Mammary microvascular endothelial cell (primary cell): ENCODE measurements around the gene TCEANC2. TPM values are rescaled to one million over a fixed set of nuclear protein-coding genes. Genes with fewer than 3 reads are reported as not detected.

Experiments used
- total RNA-seq: library from RNA; depleted of rRNA; stranded (reverse); fragments of >200 nt; gene quantifications from 2 replicates; pipeline ENCODE4 v1.2.3, GENCODE V29; 2015

Gene TCEANC2
- 2.3 and 3.1 TPM in 2 replicates for total RNA-seq

DNA sequence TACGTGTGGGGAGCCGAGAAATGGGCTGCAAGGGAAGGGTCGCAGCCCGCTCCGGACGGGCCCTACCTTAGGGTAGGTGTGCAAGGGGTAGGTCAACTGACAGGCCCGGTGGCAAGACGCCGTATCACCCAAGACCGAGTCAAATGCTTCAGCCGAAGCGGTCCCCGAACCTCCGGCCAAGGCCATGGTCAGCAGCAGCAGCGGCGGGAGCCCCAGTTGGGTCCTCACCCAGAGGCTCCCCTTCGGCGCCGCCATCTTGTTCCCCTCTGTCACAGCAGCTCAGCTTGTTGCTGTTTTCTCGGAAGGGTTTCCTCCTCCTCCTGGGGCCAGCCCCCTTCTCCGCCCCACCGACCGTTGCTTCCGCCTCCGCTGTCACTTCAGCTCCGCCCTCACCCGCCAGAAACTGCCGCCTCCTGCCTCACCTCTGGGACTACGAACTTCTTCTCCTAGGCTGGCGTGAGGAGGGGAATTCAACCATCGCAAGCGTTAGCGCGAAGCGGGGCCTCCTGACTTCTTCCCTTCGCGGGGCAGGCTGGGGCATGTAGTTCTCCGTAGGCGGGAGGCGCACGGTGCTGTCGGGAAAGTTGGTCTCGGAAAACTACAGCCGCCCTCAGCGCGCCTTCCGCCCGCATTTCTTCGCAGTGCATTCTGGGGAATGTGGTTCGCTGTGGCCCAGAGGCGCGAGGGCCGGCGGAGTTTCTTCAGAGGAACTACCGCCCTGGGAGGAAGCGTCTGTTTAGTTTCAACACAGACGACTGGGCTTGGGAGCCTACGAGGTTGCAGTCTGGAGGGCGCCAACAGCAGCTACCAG, at the start of gene TCEANC2, which contains the start of gene TMEM59:
TSS of gene TCEANC2 (plus strand) at position 675 of the 811 bp plus-strand sequence. CDS start 815 bp downstream, outside the sequence.
TSS of gene TMEM59 (minus strand) at position 271 of the 811 bp plus-strand sequence. CDS start at position 255, 16 bp downstream.

GRCh38 chr1:54017979-54018378, 35.4 kb upstream of the TCEANC2 start, which contains the start of gene LDLRAD1:
Gene LDLRAD1 (minus strand): TSS chr1:54018186. CDS start chr1:54018112, 74 bp downstream.

GRCh38 chr1:54152696-54153095, 99.3 kb downstream of the TCEANC2 start, which contains the start of gene CDCP2:
Gene CDCP2 (minus strand): TSS chr1:54153000. CDS start chr1:54152922, 78 bp downstream.

Other genes with a start within 250 kb of the TCEANC2 start
- gene NDC1, start 215.3 kb upstream of the TCEANC2 start, total RNA-seq: 32.1 and 37.6 TPM in 2 replicates
- gene YIPF1, start 163.8 kb upstream of the TCEANC2 start, total RNA-seq: 16.5 and 17.2 TPM in 2 replicates
- not detected in 2 replicates for gene DIO1, start 159.4 kb upstream of the TCEANC2 start, total RNA-seq
- gene IFT25, start 107.9 kb upstream of the TCEANC2 start, total RNA-seq: 16.8 and 20.9 TPM in 2 replicates
- 25.9 and 29.2 TPM in 2 replicates for gene LRRC42, start 107.3 kb upstream of the TCEANC2 start, total RNA-seq
- gene LDLRAD1, start 35.4 kb upstream of the TCEANC2 start, total RNA-seq: not detected in 2 replicates
- 170 and 194 TPM in 2 replicates for gene TMEM59, start 404 bp upstream of the TCEANC2 start, total RNA-seq
- not detected in 2 replicates for gene CDCP2, start 99.4 kb downstream of the TCEANC2 start, total RNA-seq
- gene CYB5RL, start 146.4 kb downstream of the TCEANC2 start, total RNA-seq: 3.4 and 5.4 TPM in 2 replicates
- gene MRPL37, start 146.6 kb downstream of the TCEANC2 start, total RNA-seq: 155 and 158 TPM in 2 replicates